Activated gamma-delta T cell treated with Interleukin-2 at 50 U/mL for 16 hours (primary cell): Measurements from ENCODE around the gene GRIK5.
"Not testable (repeated sequence)": the region's sequence is repeated elsewhere in the genome, so short reads cannot be mapped to it uniquely, and the experiment has no call there.

Experiments
- DNase-seq: peaks from one replicate; pipeline ENCODE4 v3.0.0-alpha.2; 2020

Gene GRIK5

GRCh38 chr19:42005504-42005903 is 64.5 kb downstream of the GRIK5 start:
- no peak for DNase-seq

- no peak for DNase-seq
These were observed 66.3 kb downstream of the GRIK5 start for GRCh38 chr19:42003506-42004294.

- no peak for DNase-seq
These were observed 70.2 kb downstream of the GRIK5 start for GRCh38 chr19:41999878-42000208.

GRCh38 chr19:41999071-41999877 is 70.7 kb downstream of the GRIK5 start:
- no peak for DNase-seq

GRCh38 chr19:41998246-41999020 is 71.6 kb downstream of the GRIK5 start:
- DNase-seq = no peak

GRCh38 chr19:41997851-41998229 is 72.2 kb downstream of the GRIK5 start:
- DNase-seq = no peak

GRCh38 chr19:41997121-41997850 is 72.7 kb downstream of the GRIK5 start:
- DNase-seq = peak; percentile 28

GRCh38 chr19:41995959-41996797 is 73.8 kb downstream of the GRIK5 start:
- DNase-seq = no peak

GRCh38 chr19:41994994-41995958 is 74.7 kb downstream of the GRIK5 start:
- no peak for DNase-seq

- DNase-seq = no peak
These were observed 75.5 kb downstream of the GRIK5 start for GRCh38 chr19:41994521-41994971.

GRCh38 chr19:41993612-41994483 is 76.2 kb downstream of the GRIK5 start, which contains the start of gene ATP1A3:
Gene ATP1A3, minus strand, starts transcription at chr19:41994230. Its CDS starts 154 bp downstream, at chr19:41994076.
- peak; percentile 53 for DNase-seq

- not testable (repeated sequence) for DNase-seq
These were observed 78.0 kb downstream of the GRIK5 start for GRCh38 chr19:41991925-41992569.

GRCh38 chr19:41991025-41991424 is 79.0 kb downstream of the GRIK5 start:
- DNase-seq = no peak

- no peak for DNase-seq
These were observed 79.4 kb downstream of the GRIK5 start for GRCh38 chr19:41990615-41991014.

GRCh38 chr19:41990028-41990427 is 80.0 kb downstream of the GRIK5 start:
- DNase-seq = no peak

GRCh38 chr19:41988947-41989346 is 81.1 kb downstream of the GRIK5 start:
- no peak for DNase-seq

- no peak for DNase-seq
These were observed 82.7 kb downstream of the GRIK5 start for GRCh38 chr19:41987141-41987860.

- DNase-seq = no peak
These were observed 85.0 kb downstream of the GRIK5 start for GRCh38 chr19:41984961-41985360.
